Measurements from ENCODE around the gene TYRP1.

GRCh38 chr9:12684974-12685373 is 8.2 kb upstream of the TYRP1 start:
- TF ChIP-seq POLR2AphosphoS5 (IDR thresholded peaks at IDR 0.05; ENCODE audit: insufficient read depth in 1 of 2, low read depth in 1 of 2) (no peak), CTCF (IDR thresholded peaks at IDR 0.05) (no peak)
